CD4-positive, alpha-beta T cell treated with Interferon gamma for 1 hour (primary cell): ENCODE data around the gene PHACTR2.
"Not testable (repeated sequence)": the region's sequence is repeated elsewhere in the genome, so short reads cannot be mapped to it uniquely, and the experiment has no call there.

ENCODE experiments used
- DNase-seq: peaks from one replicate; pipeline ENCODE4 v3.0.0-alpha.2; 2020

PHACTR2 gene

GRCh38 chr6:143822584-143823024, 144.8 kb downstream of the PHACTR2 start:
- no peak for DNase-seq

- no peak for DNase-seq
These were observed 145.8 kb downstream of the PHACTR2 start for GRCh38 chr6:143823548-143823947.

- no peak for DNase-seq
These were observed 150.8 kb downstream of the PHACTR2 start for GRCh38 chr6:143828572-143828971.

GRCh38 chr6:143836150-143836549, 158.4 kb downstream of the PHACTR2 start:
- DNase-seq, result no peak

GRCh38 chr6:143838395-143838794, 160.6 kb downstream of the PHACTR2 start:
- no peak for DNase-seq

GRCh38 chr6:143839196-143839595, 161.4 kb downstream of the PHACTR2 start:
- no peak for DNase-seq

GRCh38 chr6:143840595-143841265, 163.0 kb downstream of the PHACTR2 start:
- DNase-seq, result no peak

- DNase-seq, result no peak
These were observed 164.7 kb downstream of the PHACTR2 start for GRCh38 chr6:143842461-143842901.

- DNase-seq, result peak; percentile 92
These were observed 165.3 kb downstream of the PHACTR2 start, which contains the start of gene LTV1 for GRCh38 chr6:143842902-143843676. Gene LTV1 (plus strand): TSS chr6:143843338. CDS start chr6:143843478, 140 bp downstream.

GRCh38 chr6:143843677-143843999, 165.9 kb downstream of the PHACTR2 start:
- DNase-seq, result no peak

- no peak for DNase-seq
These were observed 166.2 kb downstream of the PHACTR2 start for GRCh38 chr6:143844006-143844405.

GRCh38 chr6:143845033-143845432, 167.3 kb downstream of the PHACTR2 start:
- DNase-seq, result no peak

- DNase-seq, result not testable (repeated sequence)
These were observed 173.9 kb downstream of the PHACTR2 start for GRCh38 chr6:143851706-143852105.

GRCh38 chr6:143855057-143855456, 177.3 kb downstream of the PHACTR2 start:
- not testable (repeated sequence) for DNase-seq

- DNase-seq, result not testable (repeated sequence)
These were observed 179.0 kb downstream of the PHACTR2 start for GRCh38 chr6:143856762-143857161.

- no peak for DNase-seq
These were observed 179.9 kb downstream of the PHACTR2 start for GRCh38 chr6:143857651-143858050.

GRCh38 chr6:143859891-143860660, 182.3 kb downstream of the PHACTR2 start:
- DNase-seq, result no peak

- DNase-seq, result no peak
These were observed 186.0 kb downstream of the PHACTR2 start for GRCh38 chr6:143863771-143864170.

- DNase-seq, result no peak
These were observed 186.5 kb downstream of the PHACTR2 start, which contains the start of gene ZC2HC1B for GRCh38 chr6:143864234-143864633. Gene ZC2HC1B (plus strand): TSS chr6:143864474. CDS start chr6:143864540, 66 bp downstream.

- no peak for DNase-seq
These were observed 189.5 kb downstream of the PHACTR2 start for GRCh38 chr6:143867236-143867635.

GRCh38 chr6:143868808-143869207, 191.0 kb downstream of the PHACTR2 start:
- DNase-seq, result not testable (repeated sequence)

GRCh38 chr6:143871202-143871730, 193.5 kb downstream of the PHACTR2 start:
- DNase-seq, result not testable (repeated sequence)

- DNase-seq, result no peak
These were observed 194.4 kb downstream of the PHACTR2 start for GRCh38 chr6:143872201-143872600.
